ENCODE results near the gene EXD3.

- TF ChIP-seq POLR2A (IDR thresholded peaks at IDR 0.05; ENCODE audit: low read depth, low read length) (no peak), MAFK (IDR thresholded peaks at IDR 0.05; ENCODE audit: low read depth, low read length) (no peak), NFE2L2 (IDR thresholded peaks at IDR 0.05; ENCODE audit: low read depth, low read length) (no peak), CTCF (conservative IDR thresholded peaks at IDR 0.05; ENCODE audit: low read depth, low read length) (no peak), ELK1 (IDR thresholded peaks at IDR 0.05; ENCODE audit: borderline replicate concordance, low read depth, low read length) (no peak)
Observed at GRCh38 chr9:137325799-137326198, 97.2 kb downstream of the EXD3 start.

Data from IMR-90 (cell line).